ENCODE results near the gene ISOC2.

Gene ISOC2

GRCh38 chr19:55476100-55476775 lies 14.8 kb upstream of the ISOC2 start, which contains the start of gene ZNF628:
TSS of gene ZNF628 (plus strand) at chr19:55476617. CDS start at chr19:55479911, 3,294 bp downstream.
- DNase-seq: peak; percentile 99

GRCh38 chr19:55474269-55475265 lies 13.1 kb upstream of the ISOC2 start:
- no peak for DNase-seq

DNA sequence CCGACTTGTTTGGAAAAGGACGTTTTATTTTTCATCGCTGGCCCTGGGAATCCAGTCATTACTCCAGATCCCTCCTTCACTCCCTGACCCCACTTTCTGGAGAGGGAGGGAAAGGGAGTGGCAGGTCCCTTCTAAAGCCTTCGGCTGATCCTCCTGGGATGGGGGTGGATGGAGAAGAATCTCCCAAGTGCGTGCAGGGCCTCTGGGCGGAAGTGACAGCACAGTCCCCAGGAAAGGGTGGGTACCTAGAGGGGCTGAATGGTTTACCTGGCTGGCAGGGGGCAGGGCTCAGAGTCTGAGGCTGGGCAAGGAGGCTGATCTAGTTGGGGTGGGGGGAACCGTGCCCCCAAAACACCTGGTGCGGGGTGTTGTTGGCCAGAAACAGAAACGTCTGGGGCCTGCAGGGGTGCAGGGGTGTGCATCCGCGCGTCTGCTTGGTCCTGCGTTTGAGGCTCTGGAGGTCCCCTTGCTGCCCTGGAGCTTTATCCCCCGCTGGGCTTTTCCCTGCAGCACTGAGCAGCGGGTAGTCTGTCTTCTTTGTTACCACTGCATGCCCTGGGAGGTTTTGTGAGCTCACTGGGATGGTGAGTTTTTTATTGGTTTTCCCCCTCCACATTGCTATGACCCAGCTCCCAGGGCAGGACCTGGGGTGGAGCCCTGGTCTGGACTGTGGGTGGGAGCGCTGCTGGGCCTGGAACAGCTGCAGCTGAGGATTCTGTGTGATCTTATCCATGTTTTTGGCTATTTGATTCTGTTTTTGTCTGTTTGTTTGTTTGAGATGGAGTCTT lies 12.0 kb upstream of the ISOC2 start:
- no peak for DNase-seq

GRCh38 chr19:55472463-55472862 lies 11.0 kb upstream of the ISOC2 start:
- no peak for DNase-seq

GRCh38 chr19:55471266-55471665 lies 9.8 kb upstream of the ISOC2 start:
- no peak for DNase-seq

DNA sequence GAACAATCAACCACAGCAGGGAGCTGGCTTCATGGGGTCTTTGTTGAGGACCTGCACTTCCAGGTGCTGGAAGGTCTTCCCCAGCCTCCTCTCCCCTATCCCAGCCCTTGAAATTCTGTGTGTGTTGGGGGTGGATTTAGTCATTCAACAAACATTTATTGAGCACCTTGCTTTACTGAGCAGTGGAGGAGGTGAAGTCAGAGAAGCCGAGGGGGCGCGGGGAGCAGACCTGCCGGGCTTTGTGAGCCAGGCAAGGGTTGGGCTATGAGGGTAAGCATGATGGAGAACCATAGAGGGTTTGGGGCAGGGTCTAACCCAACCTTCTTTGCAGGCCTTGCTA lies 6.6 kb upstream of the ISOC2 start:
- DNase-seq: no peak

DNA sequence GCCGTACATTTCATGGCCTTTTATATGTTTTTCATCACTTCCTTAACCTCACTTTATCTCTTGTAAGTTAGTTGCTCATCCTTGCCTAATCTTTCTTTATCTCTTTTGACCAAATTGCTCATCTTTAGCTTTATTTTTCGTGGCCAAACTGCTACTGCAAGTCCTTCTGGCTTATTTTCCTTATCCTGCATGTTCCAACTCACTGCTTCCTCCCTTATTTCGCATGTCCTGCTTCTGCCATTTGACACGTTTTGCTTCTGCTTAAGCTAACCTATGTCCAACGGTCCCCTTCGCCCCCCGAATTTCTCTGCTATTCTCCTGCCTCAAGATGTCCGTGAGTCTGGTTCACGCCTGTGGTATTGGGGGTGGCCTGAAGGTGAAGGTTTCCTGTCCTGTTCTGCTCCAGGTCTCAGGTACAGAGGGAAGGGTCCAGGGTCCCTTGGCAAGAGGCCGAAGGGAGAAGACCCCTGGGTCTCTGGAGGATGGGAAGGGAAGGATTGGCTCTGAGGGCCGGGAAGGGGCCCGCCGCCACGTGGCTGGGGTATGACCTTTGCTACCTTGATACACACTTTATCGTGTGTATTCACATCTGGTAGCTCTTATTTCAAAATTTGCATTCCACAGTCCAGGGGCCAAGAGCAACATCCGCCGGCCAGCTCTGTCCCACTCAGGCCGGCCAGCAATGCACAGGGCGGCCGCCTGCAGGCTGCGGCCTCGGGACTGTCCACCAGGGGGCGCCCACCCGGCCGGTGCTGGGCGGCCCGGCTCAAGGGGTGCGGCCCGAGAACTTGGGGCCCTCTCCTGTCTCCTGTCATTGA lies 6.0 kb upstream of the ISOC2 start:
- no peak for DNase-seq

DNA sequence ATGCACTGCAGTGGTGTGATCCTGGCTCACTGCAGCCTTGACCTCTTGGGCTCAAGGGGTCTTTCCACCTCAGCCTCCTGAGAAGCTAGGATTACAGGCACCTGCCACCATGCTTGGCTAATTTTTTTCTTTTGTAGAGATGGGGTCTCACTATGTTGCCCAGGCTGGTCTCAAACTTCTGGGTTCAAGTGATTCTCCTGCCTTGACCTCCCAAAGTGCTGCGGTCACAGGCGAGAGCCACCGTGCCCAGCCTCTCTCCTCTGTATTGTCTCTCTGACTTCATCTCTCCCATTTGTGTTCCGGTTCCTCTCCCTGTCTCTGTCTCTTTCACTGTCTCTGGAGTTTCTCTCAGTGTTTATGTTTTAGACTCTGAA lies 4.8 kb upstream of the ISOC2 start:
- no peak for DNase-seq

DNA sequence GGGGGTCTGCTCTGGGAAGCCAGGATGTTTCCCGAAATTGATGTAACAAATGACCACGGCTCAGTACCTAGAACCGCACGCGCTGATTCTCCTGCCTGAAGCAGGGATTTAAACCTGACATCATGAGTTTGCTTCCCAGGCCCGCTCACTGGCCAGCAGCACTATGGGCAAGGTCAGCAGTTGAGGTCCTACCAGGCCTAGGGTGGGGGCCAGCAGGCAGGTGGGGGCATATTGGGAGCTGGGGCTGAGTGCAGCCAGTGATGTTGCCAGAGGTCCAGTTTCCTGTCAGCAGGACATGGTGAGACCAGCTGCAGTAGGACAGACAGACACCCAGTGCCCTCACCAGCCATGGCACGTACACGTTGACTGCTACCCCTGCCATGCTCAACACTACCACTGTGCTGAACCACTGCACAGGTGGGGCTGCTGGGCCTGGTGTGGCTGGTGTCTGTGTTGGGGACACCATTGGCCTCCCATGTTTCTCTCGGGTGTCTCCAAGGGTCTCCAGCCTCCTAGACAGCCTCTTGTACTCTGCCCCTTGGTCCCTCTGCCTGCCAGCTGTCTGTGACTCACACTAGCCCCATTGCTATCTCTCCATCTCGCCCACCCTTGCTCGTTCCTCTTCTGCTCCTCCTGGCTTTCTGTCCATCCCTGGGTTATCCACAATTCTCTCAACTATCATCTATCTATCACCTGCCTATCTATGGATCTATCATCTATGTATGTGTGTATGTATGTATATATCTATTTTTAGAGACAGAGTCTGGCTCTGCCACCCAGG lies 4.2 kb upstream of the ISOC2 start:
- no peak for DNase-seq

DNA sequence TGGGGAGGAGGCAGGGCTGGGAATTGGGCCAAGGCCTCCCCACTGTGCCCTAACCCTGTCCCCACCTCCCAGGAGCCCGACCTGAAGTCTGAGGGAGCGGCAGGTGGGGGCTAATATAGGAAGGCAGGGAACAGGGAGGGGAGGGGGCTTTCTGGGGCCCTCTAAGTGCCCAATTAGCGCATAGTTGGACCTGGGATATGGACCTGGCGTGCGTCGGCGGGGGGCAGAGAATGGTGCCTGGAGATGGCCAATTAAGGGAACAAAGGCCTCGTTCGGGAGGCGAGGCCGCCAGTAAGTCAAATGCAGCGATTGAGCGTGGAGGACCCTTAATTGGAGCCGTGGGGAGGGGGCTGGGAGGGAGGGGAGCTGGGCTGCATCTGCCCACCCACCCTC lies 3.2 kb upstream of the ISOC2 start, which contains the start of gene C19orf85:
C19orf85 (minus strand) TSS at position 90 of the 393 bp plus-strand sequence. CDS start 197 bp downstream, outside the sequence.
- DNase-seq: no peak

GRCh38 chr19:55464039-55464661 lies 2.7 kb upstream of the ISOC2 start:
- DNase-seq: no peak

DNA sequence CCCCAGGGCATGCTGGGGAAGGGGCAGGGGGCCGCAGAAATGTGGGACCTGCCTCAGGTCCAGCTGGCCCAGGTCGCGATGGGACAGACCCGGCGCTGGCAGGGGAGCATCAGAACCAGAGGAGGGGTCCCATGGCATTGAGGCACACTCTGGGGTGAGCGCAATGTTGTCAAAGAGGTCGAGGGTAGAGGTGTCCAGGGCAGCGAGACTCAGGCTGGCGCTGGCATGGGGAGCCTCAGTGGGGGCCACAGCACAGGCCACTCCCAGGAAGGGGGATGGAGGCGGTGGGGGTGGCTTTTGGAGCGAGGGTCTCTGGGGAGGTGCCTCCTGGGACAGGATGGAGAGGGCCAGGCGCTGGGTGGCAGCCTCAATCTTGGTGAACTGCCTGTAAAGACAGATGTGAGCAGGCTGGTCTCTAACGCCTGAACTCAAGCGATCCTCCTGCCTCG lies 2.2 kb upstream of the ISOC2 start:
- DNase-seq: no peak

DNA sequence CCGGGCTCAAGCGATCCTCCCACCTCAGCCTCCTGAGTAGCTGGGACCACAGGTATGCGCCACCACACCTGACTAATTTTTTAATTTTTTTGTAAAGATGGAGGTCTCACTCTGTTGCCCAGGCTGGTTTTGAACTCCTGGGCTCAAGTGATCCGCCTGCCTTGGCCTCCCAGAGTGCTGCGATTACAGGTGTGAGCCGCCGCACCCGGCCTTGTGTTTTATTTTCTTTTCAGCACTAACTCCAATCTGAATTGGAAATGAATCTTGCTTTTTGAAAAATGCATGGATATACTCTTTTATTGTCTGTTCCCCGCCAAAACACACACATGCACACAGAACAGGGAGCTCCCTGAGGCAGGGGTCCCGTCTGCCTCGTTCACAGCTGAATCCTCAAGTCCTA lies 1.3 kb upstream of the ISOC2 start:
- no peak for DNase-seq

DNA sequence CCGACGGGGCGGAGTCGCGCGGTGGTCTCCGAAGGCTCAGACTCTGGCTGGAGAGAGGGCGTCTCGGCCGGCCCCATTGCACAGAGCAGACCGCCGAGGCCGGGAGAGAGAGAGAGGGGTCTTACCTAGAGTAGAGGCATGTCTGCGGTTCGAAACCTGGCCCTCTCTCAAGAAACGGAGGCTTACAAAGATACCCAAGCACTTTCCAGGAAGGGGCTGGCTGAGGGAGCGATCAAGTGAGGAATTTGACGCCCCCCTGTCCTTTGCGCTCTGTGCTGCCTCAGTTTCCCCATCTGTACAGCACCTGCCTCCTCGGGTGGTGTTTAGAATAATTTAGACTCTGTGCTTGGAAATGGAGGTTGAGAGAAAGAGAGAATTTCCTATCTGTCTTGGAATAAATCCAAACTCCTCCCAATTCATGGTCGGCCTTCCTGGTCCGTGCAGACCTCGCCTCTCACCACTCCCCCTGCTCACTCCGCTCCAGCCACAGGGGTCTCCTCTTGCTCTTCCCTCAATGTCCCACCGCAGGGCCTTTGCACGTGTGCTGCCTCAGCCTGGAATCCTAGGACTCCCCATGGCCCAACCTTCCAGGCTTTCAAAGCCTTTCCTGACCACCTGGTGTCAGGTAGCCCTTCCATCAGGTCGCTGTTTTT lies 658 bp upstream of the ISOC2 start:
- no peak for DNase-seq

- DNase-seq: no peak
Measured at GRCh38 chr19:55460670-55461258, 678 bp downstream of the ISOC2 start.

- DNase-seq: no peak
Measured at GRCh38 chr19:55459950-55460657, 1.3 kb downstream of the ISOC2 start.

- no peak for DNase-seq
Measured at GRCh38 chr19:55459551-55459949, 1.9 kb downstream of the ISOC2 start.

DNA sequence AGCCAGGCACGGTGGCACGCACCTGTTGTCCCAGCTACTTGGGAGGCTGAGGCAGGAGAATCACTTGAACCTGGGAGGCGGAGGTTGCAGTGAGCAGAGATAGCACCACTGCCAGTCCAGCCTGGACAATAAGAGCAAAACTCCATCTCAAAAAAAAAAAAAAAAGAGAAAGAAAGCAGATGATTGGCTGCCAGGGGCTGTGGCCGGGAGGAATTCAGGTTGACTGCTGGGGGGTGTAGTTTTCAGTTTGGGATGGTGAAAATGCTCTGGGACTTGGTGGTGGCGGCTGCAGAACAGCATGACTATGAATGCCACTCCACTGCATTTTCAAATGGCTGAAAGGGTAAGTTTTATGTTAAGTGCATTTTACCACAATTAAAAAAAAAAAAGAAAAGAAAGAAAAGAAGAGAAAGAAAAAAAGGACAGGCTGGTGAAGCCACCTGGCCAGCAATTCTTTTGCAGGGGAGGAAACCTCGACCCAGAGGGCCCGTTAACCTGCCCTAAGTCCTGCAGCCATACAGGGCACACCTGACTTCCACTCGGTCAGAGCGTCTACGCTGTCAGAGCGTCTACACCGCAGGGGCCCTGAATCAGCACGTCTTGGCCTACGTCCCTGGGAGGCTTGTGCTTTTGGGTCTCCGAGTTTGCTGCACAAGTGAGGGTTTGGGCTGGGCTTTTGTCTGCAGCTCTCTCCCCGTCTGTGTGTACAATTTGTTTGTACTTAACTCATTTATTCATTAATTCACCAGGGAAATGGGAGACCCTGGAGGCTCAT lies 3.6 kb downstream of the ISOC2 start:
- DNase-seq: no peak

DNA sequence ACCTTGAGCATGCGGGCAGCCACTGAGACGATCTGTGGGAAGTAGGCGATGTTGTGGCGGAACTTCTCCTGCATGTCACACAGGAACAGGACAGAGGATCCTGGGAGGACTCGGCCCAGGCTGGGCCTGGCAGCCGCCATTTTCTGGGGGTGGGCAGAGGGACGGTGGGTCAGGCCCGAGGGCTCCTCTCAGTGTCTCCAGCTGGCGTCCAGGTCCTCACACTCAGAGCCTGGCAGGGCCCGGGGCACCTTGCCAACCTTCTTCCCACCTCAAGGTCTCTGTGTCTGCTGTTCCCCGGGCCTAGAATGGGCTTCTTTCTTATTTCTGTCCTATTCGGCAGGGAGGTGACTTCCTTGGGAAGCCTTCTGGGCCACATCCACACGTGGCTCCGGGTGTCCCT lies 5.1 kb downstream of the ISOC2 start:
- DNase-seq: no peak
